HepG2 (cell line): ENCODE data around the gene RNU2-63P. TPM values are rescaled to one million over a fixed set of nuclear protein-coding genes. Genes with fewer than 3 reads are reported as not detected.

ENCODE experiments used
- ATF7-NPFF ChIP-seq: sonication (generic); formaldehyde crosslinking; IDR thresholded peaks from 2 replicates; pipeline ENCODE4 v1.8.1; 2023; ENCODE audit warnings: mild to moderate bottlenecking, low read depth, missing genetic modification reagents, moderate library complexity
- DBP ChIP-seq: sonication (generic); formaldehyde crosslinking; IDR thresholded peaks from 2 replicates; pipeline ENCODE4 v1.4.0; 2020; ENCODE audit warnings: missing genetic modification reagents; ENCODE audit errors: not compliant biosample characterization
- ELF3 ChIP-seq: IDR thresholded peaks from 2 replicates; pipeline ENCODE4 v1.6.1; 2016; ENCODE audit warnings: missing genetic modification reagents, missing compliant biosample characterization
- HBP1 ChIP-seq: IDR thresholded peaks from 2 replicates; pipeline ENCODE4 v1.6.1; 2016; ENCODE audit warnings: low read depth, control low read depth
- HNRNPLL ChIP-seq: fragments of 200-400 bp; formaldehyde crosslinking; IDR thresholded peaks from 2 replicates; pipeline ENCODE4 v1.6.1; 2017; ENCODE audit warnings: mild to moderate bottlenecking, low read depth, low read length; ENCODE audit not compliant: poor library complexity, severe bottlenecking
- HNRNPUL1 ChIP-seq: fragments of 200-400 bp; formaldehyde crosslinking; IDR thresholded peaks from 2 replicates; pipeline ENCODE4 v1.6.1; 2017; ENCODE audit warnings: low read depth, mild to moderate bottlenecking, low read length, moderate library complexity
- IKZF4 ChIP-seq: sonication (generic); formaldehyde crosslinking; IDR thresholded peaks from 2 replicates; pipeline ENCODE4 v1.5.1; 2020; ENCODE audit warnings: borderline replicate concordance, mild to moderate bottlenecking, low read depth, missing genetic modification reagents; ENCODE audit errors: not compliant biosample characterization
- MIER2 ChIP-seq: IDR thresholded peaks from 2 replicates; pipeline ENCODE4 v1.6.1; 2016; ENCODE audit warnings: missing biosample characterization, missing genetic modification reagents
- MTERF4 ChIP-seq: sonication (generic); formaldehyde crosslinking; IDR thresholded peaks from 2 replicates; pipeline ENCODE4 v1.8.0; 2023; ENCODE audit warnings: mild to moderate bottlenecking, missing genetic modification reagents
- NFKB2 ChIP-seq: sonication (generic); formaldehyde crosslinking; IDR thresholded peaks from 2 replicates; pipeline ENCODE4 v1.4.0; 2020; ENCODE audit warnings: missing genetic modification reagents, borderline replicate concordance
- NR1H2 ChIP-seq: sonication (generic); formaldehyde crosslinking; IDR thresholded peaks from 2 replicates; pipeline ENCODE4 v1.8.1; 2022; ENCODE audit warnings: low read depth, missing genetic modification reagents, borderline replicate concordance
- RARA ChIP-seq: IDR thresholded peaks from 2 replicates; pipeline ENCODE4 v1.6.1; 2016; ENCODE audit warnings: missing genetic modification reagents, missing compliant biosample characterization
- RBAK ChIP-seq: sonication (generic); formaldehyde crosslinking; IDR thresholded peaks from 2 replicates; pipeline ENCODE4 v1.5.1; 2020; ENCODE audit warnings: mild to moderate bottlenecking, missing genetic modification reagents
- RFXAP ChIP-seq: sonication (generic); formaldehyde crosslinking; IDR thresholded peaks from 2 replicates; pipeline ENCODE4 v1.4.0; 2020; ENCODE audit warnings: missing genetic modification reagents, borderline replicate concordance
- SIN3A ChIP-seq: IDR thresholded peaks from 2 replicates; pipeline ENCODE4 v1.6.1; 2011; ENCODE audit warnings: low read depth, mild to moderate bottlenecking, control low read depth, low read length, borderline replicate concordance
- SRSF4 ChIP-seq: fragments of 200-400 bp; formaldehyde crosslinking; IDR thresholded peaks from one replicate; pipeline ENCODE4 v1.6.1; 2018; ENCODE audit warnings: mild to moderate bottlenecking, low read depth, low read length, moderate library complexity; ENCODE audit not compliant: poor library complexity, severe bottlenecking
- SYNCRIP ChIP-seq: fragments of 200-400 bp; formaldehyde crosslinking; IDR thresholded peaks from 2 replicates; pipeline ENCODE4 v1.6.1; 2018; ENCODE audit warnings: mild to moderate bottlenecking, low read depth, low read length; ENCODE audit not compliant: insufficient read depth
- TRIM22 ChIP-seq: fragments of 450-650 bp; IDR thresholded peaks from 2 replicates; pipeline ENCODE4 v1.6.1; 2017
- U2AF1 ChIP-seq: fragments of 200-400 bp; formaldehyde crosslinking; optimal IDR thresholded peaks from 2 replicates; pipeline ENCODE3; 2017; ENCODE audit warnings: mild to moderate bottlenecking, low read depth, low read length
- XRCC5 ChIP-seq: fragments of 200-400 bp; formaldehyde crosslinking; optimal IDR thresholded peaks from 2 replicates; pipeline ENCODE3; 2017; ENCODE audit warnings: mild to moderate bottlenecking, low read length
- ZC3H13 ChIP-seq: sonication (generic); formaldehyde crosslinking; IDR thresholded peaks from 2 replicates; pipeline ENCODE4 v1.8.1; 2023; ENCODE audit warnings: mild to moderate bottlenecking, missing genetic modification reagents, moderate library complexity
- ZNF136 ChIP-seq: sonication (generic); formaldehyde crosslinking; IDR thresholded peaks from 2 replicates; pipeline ENCODE4 v1.8.1; 2022; ENCODE audit warnings: low read depth, mild to moderate bottlenecking, moderate library complexity, missing genetic modification reagents
- ZNF180 ChIP-seq: sonication (generic); formaldehyde crosslinking; IDR thresholded peaks from 2 replicates; pipeline ENCODE4 v1.4.0; 2020; ENCODE audit warnings: low read depth, missing genetic modification reagents, borderline replicate concordance
- ZNF619 ChIP-seq: sonication (generic); formaldehyde crosslinking; IDR thresholded peaks from 2 replicates; pipeline ENCODE4 v1.4.0; 2020; ENCODE audit warnings: mild to moderate bottlenecking, missing genetic modification reagents
- polyA plus RNA-seq, 8 experiments: library from polyadenylated mRNA; depleted of rRNA in 3 of 8; stranded (reverse) in 7 of 8; unstranded in 1 of 8; fragments of >200 nt; fragmentation: Illumina TruSeq in 4 of 8; extraction: Trizol in 4 of 8; gene quantifications; 2 replicates each; pipeline versions ENCODE4 v1.2.1 to v1.2.3, GENCODE V29; 2011 to 2016; ENCODE audit warnings: low read depth in 4 of 8, missing spikeins in 1 of 8, mixed read lengths in 1 of 8; ENCODE audit not compliant: insufficient read depth in 1 of 8
- total RNA-seq, 5 experiments: library from RNA; depleted of rRNA; stranded (reverse); fragments of >200 nt; fragmentation: Illumina TruSeq; extraction: Trizol; gene quantifications; 2 replicates each; pipeline ENCODE4 v1.2.3, GENCODE V29; 2016; ENCODE audit warnings: low read depth in 1 of 5

RNU2-63P gene
- total and polyA plus RNA-seq, 2 of the 13 experiments (the other 11 are each of a cell fraction or from before 2014, with no cell fraction given), result 6.8 TPM; not detected in 1

- no peak; the same call in 1 of the 2 replicates for TF ChIP-seq ZNF136 (CRISPR knock-in tag)
- TF ChIP-seq IKZF4, result peak; percentile 94
- TF ChIP-seq SIN3A, result peak; percentile 62; the same call in 1 of the 2 replicates
- peak; percentile 83; the same call in 1 of the 2 replicates for TF ChIP-seq HBP1 (CRISPR knock-in tag)
- TF ChIP-seq ZNF180 (CRISPR knock-in tag), result no peak
- TF ChIP-seq HNRNPLL, result peak; percentile 82
- no peak for TF ChIP-seq ZC3H13 (CRISPR knock-in tag)
- TF ChIP-seq HNRNPUL1, result peak; percentile 79; the same call in 1 of the 2 replicates
- TF ChIP-seq ELF3, result peak; percentile 79
- TF ChIP-seq SRSF4, result peak; percentile 40
- peak; percentile 86 for TF ChIP-seq ATF7-NPFF (CRISPR knock-in tag)
- TF ChIP-seq RFXAP (CRISPR knock-in tag), result peak; percentile 70; the same call in 1 of the 2 replicates
- no peak for TF ChIP-seq MIER2 (CRISPR knock-in tag)
- TF ChIP-seq NFKB2 (CRISPR knock-in tag), result peak; percentile 95; the same call in 1 of the 2 replicates
- no peak; the same call in 1 of the 2 replicates for TF ChIP-seq ZNF619 (CRISPR knock-in tag)
- TF ChIP-seq XRCC5, result peak; percentile 49
- TF ChIP-seq NR1H2, result peak; percentile 62; the same call in 1 of the 2 replicates
- no peak for TF ChIP-seq SYNCRIP
- peak; percentile 41 for TF ChIP-seq U2AF1
- TF ChIP-seq RARA, result peak; percentile 16; the same call in 1 of the 2 replicates
- no peak for TF ChIP-seq TRIM22
- no peak for TF ChIP-seq RBAK (CRISPR knock-in tag)
- TF ChIP-seq MTERF4 (CRISPR knock-in tag), result peak; percentile 87
- TF ChIP-seq DBP, result peak; percentile 49
These were observed 39.2 kb upstream of the RNU2-63P start, which contains the start of gene KRCC1 (continued) for GRCh38 chr2:88055371-88056128.
